Type B pancreatic cell (in vitro differentiated cells): Measurements from ENCODE around the gene FLRT1. TPM values are rescaled to one million over a fixed set of nuclear protein-coding genes. Genes with fewer than 3 reads are reported as not detected.

Experiments used
- DNase-seq: peaks from one replicate; pipeline ENCODE4 v3.0.0; 2021; ENCODE audit warnings: mixed read lengths; ENCODE audit not compliant: unreplicated experiment; ENCODE audit errors: extremely low spot score
- H3K27ac Mint-ChIP-seq: 2 replicates; pipeline ENCODE4 v1.8.0; 2021; ENCODE audit warnings: mild to moderate bottlenecking, mixed read lengths
- H3K27me3 Mint-ChIP-seq: 2 replicates; pipeline ENCODE4 v1.8.0; 2021; ENCODE audit warnings: mixed read lengths
- H3K36me3 Mint-ChIP-seq: 2 replicates; pipeline ENCODE4 v1.8.0; 2021; ENCODE audit warnings: mixed read lengths
- H3K4me1 Mint-ChIP-seq: one replicate; pipeline ENCODE4 v1.8.0; 2021; ENCODE audit warnings: mixed read lengths; ENCODE audit not compliant: unreplicated experiment
- H3K4me3 Mint-ChIP-seq: 2 replicates; pipeline ENCODE4 v1.8.0; 2021; ENCODE audit warnings: mild to moderate bottlenecking, mixed read lengths
- H3K9me3 Mint-ChIP-seq: 2 replicates; pipeline ENCODE4 v1.8.0; 2021; ENCODE audit warnings: mixed read lengths
- total RNA-seq: library from RNA; stranded (reverse); gene quantifications from 2 replicates; pipeline ENCODE4 v1.2.1, GENCODE V29; 2021; ENCODE audit warnings: low replicate concordance
- TF ChIP-seq, protein P1 (sequence below): fragments of 200-600 bp; sonication (generic); conservative IDR thresholded peaks from 2 replicates; pipeline ENCODE4 v1.5.0; 2021; ENCODE audit warnings: antibody characterized with exemption, mild to moderate bottlenecking

The FLRT1 gene
- total RNA-seq, 1 donor from 2014 or later = 3.0 TPM

DNA sequence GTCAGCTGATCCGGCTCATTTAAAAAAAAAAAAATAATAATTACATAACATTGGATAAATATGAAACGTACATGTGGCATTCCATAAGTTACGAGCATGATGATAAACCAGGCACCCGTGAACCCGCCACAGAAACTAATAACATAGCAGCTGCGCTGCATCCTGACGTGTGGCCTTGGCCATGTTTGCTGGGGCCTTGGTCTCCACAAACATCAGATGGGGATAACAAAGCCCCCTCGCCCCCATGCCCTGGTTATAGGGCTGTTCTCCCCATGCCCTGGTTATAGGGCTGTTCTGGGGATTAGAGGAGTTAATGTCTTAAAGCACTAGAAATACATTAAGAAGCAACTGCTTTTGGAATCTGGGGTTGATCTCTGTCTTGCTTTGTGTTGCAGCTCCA lies 36.7 kb downstream of the FLRT1 start:
- Mint-ChIP-seq H3K4me3 (no peak overlapping the region), H3K36me3 (no peaks in the 10 kb centered on the region), H3K27ac (no peak overlapping the region), H3K27me3 (no peaks in the 10 kb centered on the region), H3K4me1 (peaks cover 28% of the 10 kb centered on the region), H3K9me3 (no peaks in the 10 kb centered on the region)
- no peak for DNase-seq
- TF ChIP-seq, protein P1, sequence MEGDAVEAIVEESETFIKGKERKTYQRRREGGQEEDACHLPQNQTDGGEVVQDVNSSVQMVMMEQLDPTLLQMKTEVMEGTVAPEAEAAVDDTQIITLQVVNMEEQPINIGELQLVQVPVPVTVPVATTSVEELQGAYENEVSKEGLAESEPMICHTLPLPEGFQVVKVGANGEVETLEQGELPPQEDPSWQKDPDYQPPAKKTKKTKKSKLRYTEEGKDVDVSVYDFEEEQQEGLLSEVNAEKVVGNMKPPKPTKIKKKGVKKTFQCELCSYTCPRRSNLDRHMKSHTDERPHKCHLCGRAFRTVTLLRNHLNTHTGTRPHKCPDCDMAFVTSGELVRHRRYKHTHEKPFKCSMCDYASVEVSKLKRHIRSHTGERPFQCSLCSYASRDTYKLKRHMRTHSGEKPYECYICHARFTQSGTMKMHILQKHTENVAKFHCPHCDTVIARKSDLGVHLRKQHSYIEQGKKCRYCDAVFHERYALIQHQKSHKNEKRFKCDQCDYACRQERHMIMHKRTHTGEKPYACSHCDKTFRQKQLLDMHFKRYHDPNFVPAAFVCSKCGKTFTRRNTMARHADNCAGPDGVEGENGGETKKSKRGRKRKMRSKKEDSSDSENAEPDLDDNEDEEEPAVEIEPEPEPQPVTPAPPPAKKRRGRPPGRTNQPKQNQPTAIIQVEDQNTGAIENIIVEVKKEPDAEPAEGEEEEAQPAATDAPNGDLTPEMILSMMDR = no peak

DNA sequence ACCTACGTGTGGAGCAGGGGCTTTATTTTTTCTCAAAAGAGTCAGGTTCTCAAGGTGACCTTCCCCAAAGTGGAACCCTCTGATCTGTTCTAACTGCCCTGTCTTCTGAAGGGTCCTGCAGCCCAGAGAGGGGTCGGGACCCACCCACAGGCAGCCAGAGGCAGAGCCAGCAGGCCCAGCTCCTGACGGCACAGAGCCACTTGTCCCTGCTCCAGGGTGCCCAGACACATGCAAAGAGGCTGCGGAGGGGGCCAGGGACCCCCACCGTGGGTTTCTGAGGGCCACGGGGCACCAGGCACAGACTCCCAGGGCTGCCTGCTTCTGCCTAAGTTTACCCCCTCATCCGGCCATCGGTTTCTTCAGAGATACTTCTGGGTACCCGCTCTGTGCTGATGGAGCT lies 37.1 kb downstream of the FLRT1 start:
- no peaks in the 10 kb centered on the region for H3K27me3 Mint-ChIP-seq
- TF ChIP-seq, protein P1 = no peak
- H3K36me3 Mint-ChIP-seq = no peaks in the 10 kb centered on the region
- no peak overlapping the region for H3K27ac Mint-ChIP-seq
- peaks cover 26% of the 10 kb centered on the region for H3K4me1 Mint-ChIP-seq
- no peaks in the 10 kb centered on the region for H3K9me3 Mint-ChIP-seq
- H3K4me3 Mint-ChIP-seq = no peak overlapping the region
- no peak for DNase-seq

DNA sequence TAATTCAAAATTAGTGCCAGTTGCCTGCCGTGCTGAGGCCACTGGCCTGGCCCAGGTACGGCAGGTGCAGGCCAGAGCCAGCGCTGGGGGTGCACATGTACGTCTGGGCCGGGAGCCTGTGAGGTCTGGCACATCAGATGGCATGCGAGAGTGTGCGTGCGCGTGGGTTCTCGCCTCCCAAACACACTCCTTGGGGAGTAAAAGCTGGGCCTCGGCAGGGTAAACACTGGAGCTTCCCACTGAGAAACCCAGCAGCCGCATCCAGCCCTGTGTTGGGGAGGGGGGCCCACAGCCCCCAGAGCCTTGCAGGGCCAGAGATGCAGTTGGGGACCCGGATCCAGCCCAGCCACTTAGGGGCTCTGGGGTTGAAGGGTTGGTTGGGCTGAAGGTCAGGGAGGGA lies 37.8 kb downstream of the FLRT1 start:
- Mint-ChIP-seq H3K9me3 (no peaks in the 10 kb centered on the region), H3K4me3 (no peak overlapping the region), H3K36me3 (no peaks in the 10 kb centered on the region), H3K27ac (no peak overlapping the region), H3K4me1 (peaks cover 22% of the 10 kb centered on the region), H3K27me3 (no peaks in the 10 kb centered on the region)
- TF ChIP-seq, protein P1 = no peak
- no peak for DNase-seq

DNA sequence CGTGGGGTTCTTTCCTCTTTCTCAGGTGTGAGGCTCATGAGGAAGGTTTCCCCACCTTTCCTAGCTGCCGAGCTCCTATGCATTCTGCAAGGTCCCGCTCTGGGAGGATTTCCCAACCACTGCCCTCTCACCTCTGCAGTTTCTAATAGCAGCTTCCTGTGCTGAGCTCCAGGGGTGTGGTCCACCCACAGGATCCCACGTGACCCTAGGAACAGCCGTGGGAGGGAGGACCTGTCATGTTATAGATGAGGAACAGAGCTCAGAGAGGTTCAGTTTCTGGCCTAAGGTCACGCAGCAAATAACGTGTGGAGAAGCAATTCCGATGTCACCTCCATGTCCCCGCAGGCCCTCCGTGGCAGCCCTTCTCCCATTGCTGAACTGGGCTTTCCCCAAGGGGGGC lies 38.5 kb downstream of the FLRT1 start:
- Mint-ChIP-seq H3K4me3 (no peak overlapping the region), H3K27ac (no peak overlapping the region), H3K9me3 (no peaks in the 10 kb centered on the region), H3K27me3 (no peaks in the 10 kb centered on the region), H3K4me1 (peaks cover 25% of the 10 kb centered on the region), H3K36me3 (no peaks in the 10 kb centered on the region)
- DNase-seq = no peak
- TF ChIP-seq, protein P1 = no peak

DNA sequence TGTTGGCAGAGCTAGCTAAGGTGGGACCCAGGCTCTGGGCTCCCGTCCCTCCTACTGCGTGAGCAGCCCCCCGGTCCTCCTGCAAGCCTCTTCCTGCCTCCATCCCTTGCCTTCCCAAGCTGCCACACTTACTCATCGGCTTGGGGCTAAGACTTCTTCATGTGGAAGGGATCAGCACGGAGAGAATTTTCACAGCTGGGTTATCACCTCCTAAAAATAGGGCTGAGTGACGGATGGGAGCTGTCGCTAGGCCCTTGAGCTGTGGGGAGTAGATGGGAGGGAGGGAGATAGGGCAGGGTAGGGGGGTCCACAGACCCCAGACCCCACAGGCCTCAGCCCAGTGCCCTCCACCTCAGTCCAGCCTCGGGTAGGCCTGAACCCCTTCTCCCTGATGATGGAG lies 41.0 kb downstream of the FLRT1 start:
- no peak for DNase-seq
- Mint-ChIP-seq H3K27me3 (peaks cover 3% of the 10 kb centered on the region), H3K4me3 (no peak overlapping the region), H3K9me3 (no peaks in the 10 kb centered on the region), H3K36me3 (no peaks in the 10 kb centered on the region), H3K27ac (no peak overlapping the region), H3K4me1 (peaks cover 22% of the 10 kb centered on the region)
- TF ChIP-seq, protein P1 = no peak

DNA sequence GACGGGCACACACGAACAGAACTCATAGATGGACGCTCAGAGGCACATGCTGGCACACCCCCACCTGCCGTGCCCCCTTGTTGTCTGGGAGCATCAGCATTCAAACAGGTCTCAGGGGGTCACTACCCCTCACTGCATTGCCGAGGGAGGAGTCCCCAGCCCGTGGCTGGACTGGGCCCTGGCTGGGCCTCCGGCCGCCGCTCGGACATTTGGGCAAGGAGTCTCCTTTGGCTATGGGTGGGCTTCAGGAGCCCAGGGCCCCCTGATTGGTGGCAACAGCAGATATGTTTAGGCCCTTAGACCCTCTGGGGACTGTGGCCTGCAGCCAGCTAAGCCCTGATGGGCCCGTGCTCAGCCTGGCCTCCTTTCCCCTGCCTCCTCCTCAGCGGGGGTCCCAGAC lies 41.9 kb downstream of the FLRT1 start:
- Mint-ChIP-seq H3K4me3 (no peak overlapping the region), H3K27me3 (peaks cover 3% of the 10 kb centered on the region), H3K36me3 (no peaks in the 10 kb centered on the region), H3K4me1 (peaks cover 22% of the 10 kb centered on the region), H3K27ac (no peak overlapping the region), H3K9me3 (no peaks in the 10 kb centered on the region)
- TF ChIP-seq, protein P1 = no peak
- no peak for DNase-seq
